Gastroesophageal sphincter (tissue), 4 donors: ENCODE measurements around the gene MAPK6. TPM values are rescaled to one million over a fixed set of nuclear protein-coding genes. Genes with fewer than 3 reads are reported as not detected.

Source experiments
- ATAC-seq: fragments of 150-250 bp; one replicate; pipeline ENCODE4 v1.9.1; 2016; ENCODE audit warnings: mild to moderate bottlenecking, moderate library complexity
- H3K27ac ChIP-seq, 4 donors: fragments of 200-600 bp; sonication (generic) in 3 of 4; 1 replicate in 3 of 4; 2 replicates in 1 of 4; pipeline ENCODE4 v1.5.1; 2016 to 2019
- H3K27me3 ChIP-seq: fragments of 200-600 bp; sonication (generic); one replicate; pipeline ENCODE4 v1.5.1; 2019
- H3K36me3 ChIP-seq, 2 donors: fragments of 200-600 bp; sonication (generic); one replicate each; pipeline ENCODE4 v1.5.1; 2019; ENCODE audit warnings: control low read depth in 1 of 2
- H3K4me1 ChIP-seq, 3 donors: fragments of 200-600 bp; sonication (generic); 1 replicate in 2 of 3; 2 replicates in 1 of 3; pipeline ENCODE4 v1.5.1; 2016 to 2019; ENCODE audit warnings: control low read depth in 2 of 3
- H3K4me3 ChIP-seq, 2 donors: fragments of 200-600 bp; sonication (generic); one replicate each; pipeline ENCODE4 v1.5.1; 2019; ENCODE audit warnings: mild to moderate bottlenecking in 1 of 2, moderate library complexity in 1 of 2
- H3K9me3 ChIP-seq, 3 donors: fragments of 200-600 bp; sonication (generic); one replicate each; pipeline ENCODE4 v1.5.1; 2017 to 2019; ENCODE audit warnings: control low read depth in 2 of 3
- EP300 ChIP-seq: sonication (generic); formaldehyde crosslinking; IDR thresholded peaks from one replicate; pipeline ENCODE4 v1.6.1; 2017; ENCODE audit warnings: antibody characterized with exemption, mild to moderate bottlenecking
- POLR2A ChIP-seq, 2 donors: fragments of 450-650 bp; IDR thresholded peaks; one replicate each; pipeline ENCODE4 v1.6.1; 2017; ENCODE audit warnings: antibody characterized with exemption in 2 of 2, mild to moderate bottlenecking in 2 of 2, moderate library complexity in 1 of 2
- POLR2AphosphoS5 ChIP-seq: sonication (generic); formaldehyde crosslinking; IDR thresholded peaks from one replicate; pipeline ENCODE4 v1.6.1; 2017; ENCODE audit warnings: antibody characterized with exemption
- WGBS, 2 donors: methylation state at CpG; one replicate each; pipeline ENCODE4 v1.1.5; 2018; ENCODE audit warnings: low coverage in 1 of 2; 5-methylcytosine and 5-hydroxymethylcytosine counted together
- total RNA-seq, 4 donors: library from RNA; depleted of rRNA; stranded (reverse); fragments of >200 nt; gene quantifications; one replicate each; pipeline ENCODE4 v1.1.0, GENCODE V29; 2016
- TF ChIP-seq, protein P1 (sequence below), 4 experiments: fragments of 200-600 bp in 2 of 4; fragments of 450-650 bp in 2 of 4; sonication (generic) in 1 of 4; IDR thresholded peaks; one replicate each; pipeline ENCODE4 v1.5.1; 2017 to 2019; ENCODE audit warnings: antibody characterized with exemption in 4 of 4, mild to moderate bottlenecking in 2 of 4, moderate library complexity in 2 of 4

The MAPK6 gene
- total RNA-seq, 4 donors from 2014 or later, result 17.5 to 22.5 (median 20.7) TPM

DNA sequence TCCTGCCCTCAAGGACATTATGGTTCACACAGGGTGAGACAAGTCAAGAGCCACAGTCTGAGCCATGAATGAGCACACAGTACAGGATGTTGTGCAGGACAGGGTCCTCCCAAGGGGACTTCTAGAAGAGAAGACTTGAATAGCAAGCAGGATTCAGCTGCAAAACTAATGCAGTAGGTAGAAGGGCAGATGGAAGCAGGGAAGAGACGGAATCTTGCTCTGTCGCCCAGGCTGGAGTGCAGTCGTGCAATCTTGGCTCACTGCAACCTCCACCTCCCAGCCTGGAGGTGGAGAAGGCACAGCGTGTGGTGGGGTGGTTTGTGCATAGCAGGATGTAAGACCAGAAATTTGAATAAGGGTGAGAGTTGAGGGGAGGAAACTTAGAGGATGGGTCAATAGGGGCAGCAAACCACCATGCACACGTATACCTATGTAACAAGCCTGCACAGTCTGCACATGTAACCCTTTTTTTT is 85.5 kb downstream of the MAPK6 start:
- no peaks in the 10 kb centered on the region for H3K36me3 ChIP-seq
- no peak for ATAC-seq
- H3K4me1 ChIP-seq, result peaks cover 0 to 6% (median 0%) of the 10 kb centered on the region in 3 donors
- 74 to 83% methylated on average over 5 of the region's 5 CpGs for WGBS, 2 donors
- H3K9me3 ChIP-seq, result no peaks in the 10 kb centered on the region
- no peak overlapping the region for H3K27ac ChIP-seq
- H3K27me3 ChIP-seq, result peaks cover 24% of the 10 kb centered on the region
- H3K4me3 ChIP-seq, result no peak overlapping the region
- TF ChIP-seq EP300 (no peak), POLR2AphosphoS5 (no peak), POLR2A (IDR thresholded peaks at IDR 0.05) (no peak)
- TF ChIP-seq, protein P1, sequence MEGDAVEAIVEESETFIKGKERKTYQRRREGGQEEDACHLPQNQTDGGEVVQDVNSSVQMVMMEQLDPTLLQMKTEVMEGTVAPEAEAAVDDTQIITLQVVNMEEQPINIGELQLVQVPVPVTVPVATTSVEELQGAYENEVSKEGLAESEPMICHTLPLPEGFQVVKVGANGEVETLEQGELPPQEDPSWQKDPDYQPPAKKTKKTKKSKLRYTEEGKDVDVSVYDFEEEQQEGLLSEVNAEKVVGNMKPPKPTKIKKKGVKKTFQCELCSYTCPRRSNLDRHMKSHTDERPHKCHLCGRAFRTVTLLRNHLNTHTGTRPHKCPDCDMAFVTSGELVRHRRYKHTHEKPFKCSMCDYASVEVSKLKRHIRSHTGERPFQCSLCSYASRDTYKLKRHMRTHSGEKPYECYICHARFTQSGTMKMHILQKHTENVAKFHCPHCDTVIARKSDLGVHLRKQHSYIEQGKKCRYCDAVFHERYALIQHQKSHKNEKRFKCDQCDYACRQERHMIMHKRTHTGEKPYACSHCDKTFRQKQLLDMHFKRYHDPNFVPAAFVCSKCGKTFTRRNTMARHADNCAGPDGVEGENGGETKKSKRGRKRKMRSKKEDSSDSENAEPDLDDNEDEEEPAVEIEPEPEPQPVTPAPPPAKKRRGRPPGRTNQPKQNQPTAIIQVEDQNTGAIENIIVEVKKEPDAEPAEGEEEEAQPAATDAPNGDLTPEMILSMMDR (IDR thresholded peaks at IDR 0.05), result no peak

DNA sequence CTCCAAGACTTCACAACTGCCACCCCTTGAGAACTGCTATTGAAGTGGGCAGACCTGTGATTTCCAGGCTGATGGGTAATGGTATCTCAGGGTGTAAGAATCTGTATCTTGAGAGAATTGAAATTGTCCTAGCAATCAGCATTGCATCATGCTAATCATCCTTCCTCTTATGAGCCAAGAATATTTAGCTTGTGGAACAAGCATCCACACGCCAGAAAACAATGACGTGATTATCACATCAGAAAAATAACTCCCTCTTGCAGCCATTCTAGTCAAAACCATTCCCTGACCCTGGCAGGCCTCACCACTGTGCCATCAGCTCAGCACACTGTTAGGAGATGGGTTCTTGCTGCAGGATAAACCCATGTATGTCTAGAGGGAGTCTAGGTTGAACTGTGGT is 86.8 kb downstream of the MAPK6 start:
- no peak for TF ChIP-seq POLR2AphosphoS5
- no peak for TF ChIP-seq POLR2A (IDR thresholded peaks at IDR 0.05)
- TF ChIP-seq EP300, result no peak
- TF ChIP-seq, protein P1 (IDR thresholded peaks at IDR 0.05), result no peak
- no peak for ATAC-seq
- Histone ChIP-seq H3K4me3 (no peak overlapping the region), H3K9me3 (no peaks in the 10 kb centered on the region), H3K27me3 (peaks cover 37% of the 10 kb centered on the region), H3K36me3 (no peaks in the 10 kb centered on the region), H3K4me1 (peaks cover 0 to 6% (median 0%) of the 10 kb centered on the region in 3 donors), H3K27ac (no peak overlapping the region)
- WGBS, 2 donors, result 94 to 100% methylated on average over 2 of the region's 2 CpGs

DNA sequence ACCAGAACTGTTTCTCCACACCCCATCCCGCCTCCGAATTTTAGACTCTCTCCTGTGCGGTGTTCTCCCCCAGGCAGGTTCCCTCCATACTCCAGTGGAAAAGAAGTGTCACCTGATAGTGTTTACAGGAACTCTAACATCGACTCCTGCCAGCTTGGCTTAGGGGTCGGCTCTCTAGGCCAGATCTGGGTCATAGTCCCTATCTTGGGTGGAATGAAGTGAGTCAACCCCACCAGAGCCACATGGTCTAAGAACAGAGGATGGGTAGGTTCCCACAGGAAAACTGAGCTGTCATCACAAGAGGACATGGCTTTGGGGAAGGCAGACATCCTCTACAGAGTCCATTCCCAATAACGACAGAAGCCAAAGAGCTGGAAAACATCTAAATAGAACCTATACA is 87.6 kb downstream of the MAPK6 start:
- Histone ChIP-seq H3K27ac (no peak overlapping the region), H3K36me3 (no peaks in the 10 kb centered on the region), H3K9me3 (no peaks in the 10 kb centered on the region), H3K4me1 (peaks cover 0 to 6% (median 0%) of the 10 kb centered on the region in 3 donors), H3K27me3 (peaks cover 45% of the 10 kb centered on the region), H3K4me3 (no peak overlapping the region)
- WGBS, 2 donors, result 75 to 100% methylated on average over 3 to 4 of the region's 6 CpGs
- TF ChIP-seq, protein P1 (IDR thresholded peaks at IDR 0.05), result no peak
- TF ChIP-seq POLR2AphosphoS5 (no peak), POLR2A (IDR thresholded peaks at IDR 0.05) (no peak), EP300 (no peak)
- ATAC-seq, result no peak

DNA sequence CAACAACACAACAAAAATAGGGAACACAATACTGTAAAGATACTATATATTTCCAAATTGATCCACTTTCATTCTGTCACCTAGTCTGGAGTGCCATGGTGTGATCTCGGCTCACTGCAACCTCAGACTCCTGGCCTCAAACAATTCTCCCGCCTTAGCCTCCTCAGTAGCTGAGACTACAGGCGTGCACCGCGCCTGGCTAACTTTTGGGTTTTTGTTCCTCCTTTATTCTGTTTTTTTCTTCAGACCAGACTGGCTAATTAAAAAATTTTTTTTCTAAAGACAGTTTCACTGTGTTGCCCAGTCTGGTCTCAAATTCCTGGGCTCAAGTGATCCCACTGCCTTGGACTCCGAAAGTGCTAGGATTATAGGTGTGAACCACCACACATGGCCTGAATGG is 88.2 kb downstream of the MAPK6 start:
- Histone ChIP-seq H3K4me1 (peaks cover 0 to 11% (median 6%) of the 10 kb centered on the region in 3 donors), H3K36me3 (no peaks in the 10 kb centered on the region), H3K27ac (no peak overlapping the region), H3K9me3 (no peaks in the 10 kb centered on the region), H3K27me3 (peaks cover 51% of the 10 kb centered on the region), H3K4me3 (no peak overlapping the region)
- ATAC-seq, result no peak
- WGBS, 2 donors, result 95 to 99% methylated on average over 5 to 6 of the region's 6 CpGs
- TF ChIP-seq, protein P1 (IDR thresholded peaks at IDR 0.05), result no peak
- TF ChIP-seq POLR2A (IDR thresholded peaks at IDR 0.05), result no peak
- no peak for TF ChIP-seq EP300
- TF ChIP-seq POLR2AphosphoS5, result no peak
